SH-SY5Y (cell line): ENCODE results near the gene CST3.

Source experiments
- GATA2 ChIP-seq: IDR thresholded peaks from 2 replicates; pipeline ENCODE4 v1.6.1; 2011; ENCODE audit warnings: mild to moderate bottlenecking, low read depth, low read length
- GATA3 ChIP-seq: IDR thresholded peaks from 2 replicates; pipeline ENCODE4 v1.6.1; 2011; ENCODE audit warnings: low read depth, mild to moderate bottlenecking, low read length, moderate library complexity

The CST3 gene

GRCh38 chr20:23585808-23586734 is 51.7 kb downstream of the CST3 start:
- TF ChIP-seq GATA3: no peak
- no peak for TF ChIP-seq GATA2

GRCh38 chr20:23585449-23585807 is 52.3 kb downstream of the CST3 start:
- TF ChIP-seq GATA2 (no peak), GATA3 (no peak)

GRCh38 chr20:23584434-23585199 is 53.1 kb downstream of the CST3 start:
- TF ChIP-seq GATA2: no peak
